Muscle of leg (tissue), 11 donors: ENCODE results near the gene LRRN4CL. TPM values are rescaled to one million over a fixed set of nuclear protein-coding genes. Genes with fewer than 3 reads are reported as not detected.
"Not testable (repeated sequence)": the region's sequence is repeated elsewhere in the genome, so short reads cannot be mapped to it uniquely, and the experiment has no call there.

Experiments used
- DNase-seq: peaks from one replicate; pipeline ENCODE4 v3.0.0; 2013
- H3K27ac ChIP-seq: one replicate; pipeline ENCODE4 v1.5.1; 2013; ENCODE audit warnings: mild to moderate bottlenecking, low read length, control low read depth
- H3K27me3 ChIP-seq: one replicate; pipeline ENCODE4 v1.6.1; 2013; ENCODE audit warnings: low read length; ENCODE audit not compliant: control insufficient read depth, insufficient read depth
- H3K36me3 ChIP-seq: one replicate; pipeline ENCODE4 v1.6.1; 2013; ENCODE audit warnings: low read length; ENCODE audit not compliant: control insufficient read depth, insufficient read depth
- H3K4me1 ChIP-seq: one replicate; pipeline ENCODE4 v1.6.1; 2013; ENCODE audit warnings: low read length; ENCODE audit not compliant: control insufficient read depth, insufficient read depth
- H3K4me3 ChIP-seq: one replicate; pipeline ENCODE4 v1.5.1; 2013; ENCODE audit warnings: low read length, control low read depth
- H3K9me3 ChIP-seq: replicated peaks from 2 replicates; pipeline ENCODE4 v1.6.1; 2013; ENCODE audit warnings: low read depth, low read length; ENCODE audit not compliant: control insufficient read depth
- WGBS: methylation state at CpG from one replicate; pipeline ENCODE4 v1.1.5; 2013; ENCODE audit warnings: missing lambda C conversion rate; ENCODE audit not compliant: insufficient coverage; 5-methylcytosine and 5-hydroxymethylcytosine counted together
- polyA plus RNA-seq, 8 donors: library from polyadenylated mRNA; unstranded; fragments of 120-200 nt; gene quantifications; one replicate each; pipeline versions ENCODE4 v1.2.1 to v1.2.3, GENCODE V29; 2013; ENCODE audit warnings: inconsistent platforms in 1 of 8, low replicate concordance in 1 of 8; ENCODE audit not compliant: insufficient read length in 8 of 8, insufficient read depth in 1 of 8
- total RNA-seq: library from RNA; stranded (reverse); fragments of 120-200 nt; gene quantifications from one replicate; pipeline ENCODE4 v1.2.4, GENCODE V29; 2013

LRRN4CL gene
- total and polyA plus RNA-seq, 9 donors: 13.7 to 31.6 (median 16.8) TPM

DNA sequence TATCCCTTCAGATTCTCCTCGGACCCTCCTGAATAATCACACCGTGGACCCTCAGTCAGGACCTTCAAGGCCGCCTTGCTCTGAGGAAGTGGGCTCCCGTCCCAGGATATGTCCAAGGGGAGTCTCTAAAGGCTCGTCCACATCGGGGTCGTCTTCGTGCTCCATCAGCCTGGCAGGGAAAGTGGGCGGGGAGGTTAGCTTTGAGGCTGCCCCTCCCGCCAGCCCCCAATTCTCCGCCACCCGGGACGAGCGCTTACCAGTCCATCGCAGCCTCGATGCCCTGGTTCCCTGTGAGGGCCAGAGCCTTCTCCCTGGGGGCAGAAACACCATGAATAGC, 10.9 kb downstream of the LRRN4CL start:
- Histone ChIP-seq H3K36me3 (peaks cover 26% of the 10 kb centered on the region), H3K27me3 (no peaks in the 10 kb centered on the region), H3K27ac (peak overlapping the region; percentile 86), H3K4me3 (peak overlapping the region; percentile 96), H3K4me1 (peaks cover 17% of the 10 kb centered on the region), H3K9me3 (no peaks in the 10 kb centered on the region)
- WGBS: 4% methylated on average over 9 of the region's 16 CpGs
- no peak for DNase-seq

DNA sequence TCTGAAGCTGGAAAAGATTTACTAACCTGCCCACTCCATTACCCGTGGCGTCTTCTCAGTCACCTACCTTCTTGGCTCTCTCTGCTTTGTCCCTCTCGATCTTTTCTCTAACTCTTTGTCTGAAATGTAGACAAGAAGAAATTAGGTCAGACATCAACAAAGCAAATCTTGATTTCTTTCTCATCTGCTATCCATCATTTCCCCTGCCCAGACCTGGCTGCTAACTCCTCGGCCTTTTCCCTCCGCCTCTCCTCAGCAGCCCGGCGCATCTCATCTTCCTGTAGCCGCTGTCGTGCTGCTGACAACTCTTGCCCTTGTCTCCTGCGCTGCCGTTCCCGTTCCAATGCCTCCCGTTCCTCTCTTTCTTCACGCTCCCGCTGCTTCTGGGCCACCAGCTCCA, 11.6 kb downstream of the LRRN4CL start:
- 78% methylated on average over 11 of the region's 15 CpGs for WGBS
- H3K36me3 ChIP-seq: peaks cover 32% of the 10 kb centered on the region
- no peak for DNase-seq
- peaks cover 23% of the 10 kb centered on the region for H3K4me1 ChIP-seq
- H3K27me3 ChIP-seq: no peaks in the 10 kb centered on the region
- no peaks in the 10 kb centered on the region for H3K9me3 ChIP-seq
- H3K27ac ChIP-seq: no peak overlapping the region
- H3K4me3 ChIP-seq: peak overlapping the region; percentile 96

DNA sequence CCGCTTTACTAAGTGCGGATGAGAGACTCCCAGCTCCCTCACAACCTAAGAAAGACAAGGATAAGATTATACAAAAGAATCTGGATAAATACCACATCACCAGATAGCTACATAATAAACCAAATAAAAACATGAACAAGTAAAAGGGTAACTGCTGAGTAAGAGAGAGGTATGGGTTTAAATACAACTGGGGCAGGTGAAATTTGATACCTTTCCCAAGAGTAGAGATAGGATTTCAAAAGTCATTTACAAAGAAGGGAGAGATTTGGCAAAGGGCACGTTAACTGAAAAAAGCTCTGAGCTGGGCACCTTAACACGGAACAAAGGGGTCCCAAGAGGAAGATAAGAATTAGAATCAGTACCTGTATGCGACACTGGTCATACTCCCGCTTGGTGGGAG, 12.2 kb downstream of the LRRN4CL start:
- Histone ChIP-seq H3K4me3 (no peak overlapping the region), H3K27ac (no peak overlapping the region), H3K4me1 (peaks cover 28% of the 10 kb centered on the region)

DNA sequence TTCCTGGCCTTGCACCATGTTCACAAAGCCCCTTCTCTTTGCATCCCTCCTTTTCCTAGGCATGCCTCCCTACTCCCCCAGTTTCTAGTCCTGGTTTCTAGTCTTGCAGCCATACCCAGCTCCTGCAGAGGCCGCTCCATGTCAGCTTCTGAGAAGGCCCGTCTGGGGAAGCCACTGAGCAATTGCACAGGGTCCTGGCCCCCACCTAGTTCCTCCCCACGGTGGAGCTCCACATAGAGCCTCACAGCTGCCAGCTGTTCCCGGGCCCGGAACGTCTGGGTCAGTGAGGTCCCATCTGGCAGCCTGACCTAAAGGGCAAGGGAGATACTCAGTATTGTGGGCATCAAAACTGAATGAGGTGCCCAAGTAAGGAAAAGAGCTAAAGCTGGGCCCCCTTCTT, 12.6 kb downstream of the LRRN4CL start:
- DNase-seq: no peak
- Histone ChIP-seq H3K36me3 (peaks cover 32% of the 10 kb centered on the region), H3K27me3 (no peaks in the 10 kb centered on the region), H3K4me1 (peaks cover 29% of the 10 kb centered on the region), H3K27ac (no peak overlapping the region), H3K9me3 (no peaks in the 10 kb centered on the region), H3K4me3 (no peak overlapping the region)
- WGBS: 65% methylated on average over 5 of the region's 6 CpGs

More for the DNA sequence above, 12.2 kb downstream of the LRRN4CL start:
- Histone ChIP-seq H3K27me3 (no peaks in the 10 kb centered on the region), H3K36me3 (peaks cover 32% of the 10 kb centered on the region), H3K9me3 (no peaks in the 10 kb centered on the region)
- DNase-seq: no peak
- 41% methylated on average over 2 of the region's 6 CpGs for WGBS

DNA sequence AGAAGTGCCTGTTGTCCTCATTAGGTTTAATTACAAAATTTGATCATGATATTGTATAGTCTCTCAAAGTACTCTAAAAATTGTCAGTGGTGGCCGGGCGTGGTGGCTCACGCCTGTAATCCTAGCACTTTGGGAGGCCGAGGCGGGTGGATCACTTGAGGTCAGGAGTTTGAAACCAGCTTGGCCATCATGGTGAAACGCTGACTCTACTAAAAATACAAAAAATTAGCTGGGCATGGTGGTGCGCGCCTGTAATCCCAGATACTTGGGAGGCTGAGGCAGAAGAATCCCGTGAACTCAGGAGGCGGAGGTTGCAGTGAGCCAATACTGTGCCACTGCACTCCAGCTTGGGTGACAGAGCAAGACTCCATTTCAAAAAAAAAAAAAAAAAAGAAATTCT, 13.9 kb downstream of the LRRN4CL start:
- H3K4me3 ChIP-seq, H3K9me3 ChIP-seq, DNase-seq, H3K27me3 ChIP-seq, H3K27ac ChIP-seq: not testable (repeated sequence)
- 87% methylated on average over 3 of the region's 10 CpGs for WGBS
- H3K36me3 ChIP-seq: peaks cover 32% of the 10 kb centered on the region
- H3K4me1 ChIP-seq: peaks cover 27% of the 10 kb centered on the region

DNA sequence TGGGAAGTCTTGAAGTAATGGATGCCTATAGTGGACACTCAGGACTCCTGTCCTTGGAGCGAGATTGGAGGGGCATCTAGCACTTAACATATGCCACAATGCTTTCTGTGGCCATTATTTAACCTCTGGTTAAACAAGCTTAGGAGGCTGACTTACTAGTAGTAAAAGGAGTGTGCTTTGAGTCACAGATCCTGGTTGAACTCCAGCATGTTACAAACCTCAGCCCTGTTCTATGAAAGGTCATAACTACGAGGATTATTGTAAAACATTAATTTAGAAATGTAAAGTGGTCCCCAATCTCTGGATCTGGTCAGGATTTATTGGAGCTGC, 16.2 kb downstream of the LRRN4CL start:
- no peak overlapping the region for H3K27ac ChIP-seq
- no peak for DNase-seq
- no CpG with 5 or more reads among the region's 2 CpGs for WGBS
- no peaks in the 10 kb centered on the region for H3K27me3 ChIP-seq
- H3K36me3 ChIP-seq: peaks cover 32% of the 10 kb centered on the region
- H3K4me3 ChIP-seq: no peak overlapping the region
- no peaks in the 10 kb centered on the region for H3K9me3 ChIP-seq
- peaks cover 30% of the 10 kb centered on the region for H3K4me1 ChIP-seq

DNA sequence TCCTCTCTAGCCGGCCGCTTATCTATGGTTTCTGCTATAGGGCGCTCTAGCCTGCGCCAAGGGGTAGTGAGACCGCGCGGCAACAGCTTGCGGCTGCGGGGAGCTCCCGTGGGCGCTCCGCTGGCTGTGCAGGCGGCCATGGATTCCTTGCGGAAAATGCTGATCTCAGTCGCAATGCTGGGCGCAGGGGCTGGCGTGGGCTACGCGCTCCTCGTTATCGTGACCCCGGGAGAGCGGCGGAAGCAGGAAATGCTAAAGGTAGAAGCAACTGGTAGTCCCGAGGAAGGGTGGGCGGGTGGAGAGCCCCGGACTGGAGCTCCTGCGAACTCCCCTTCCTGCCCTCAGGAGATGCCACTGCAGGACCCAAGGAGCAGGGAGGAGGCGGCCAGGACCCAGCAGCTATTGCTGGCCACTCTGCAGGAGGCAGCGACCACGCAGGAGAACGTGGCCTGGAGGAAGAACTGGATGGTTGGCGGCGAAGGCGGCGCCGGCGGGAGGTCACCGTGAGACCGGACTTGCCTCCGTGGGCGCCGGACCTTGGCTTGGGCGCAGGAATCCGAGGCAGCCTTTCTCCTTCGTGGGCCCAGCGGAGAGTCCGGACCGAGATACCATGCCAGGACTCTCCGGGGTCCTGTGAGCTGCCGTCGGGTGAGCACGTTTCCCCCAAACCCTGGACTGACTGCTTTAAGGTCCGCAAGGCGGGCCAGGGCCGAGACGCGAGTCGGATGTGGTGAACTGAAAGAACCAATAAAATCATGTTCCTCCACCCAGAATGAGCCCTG, 17.5 kb downstream of the LRRN4CL start, which contains the start of the genes LBHD1 and UQCC3:
TSS of gene LBHD1 (minus strand) at position 660 of the 782 bp plus-strand sequence. CDS start 2,236 bp downstream, outside the sequence.
TSS of gene UQCC3 (plus strand) at position 66 of the 782 bp plus-strand sequence. CDS start at position 139, 73 bp downstream.
- peaks cover 30% of the 10 kb centered on the region for H3K36me3 ChIP-seq
- under 1% methylated on average over 50 of the region's 59 CpGs for WGBS

DNA sequence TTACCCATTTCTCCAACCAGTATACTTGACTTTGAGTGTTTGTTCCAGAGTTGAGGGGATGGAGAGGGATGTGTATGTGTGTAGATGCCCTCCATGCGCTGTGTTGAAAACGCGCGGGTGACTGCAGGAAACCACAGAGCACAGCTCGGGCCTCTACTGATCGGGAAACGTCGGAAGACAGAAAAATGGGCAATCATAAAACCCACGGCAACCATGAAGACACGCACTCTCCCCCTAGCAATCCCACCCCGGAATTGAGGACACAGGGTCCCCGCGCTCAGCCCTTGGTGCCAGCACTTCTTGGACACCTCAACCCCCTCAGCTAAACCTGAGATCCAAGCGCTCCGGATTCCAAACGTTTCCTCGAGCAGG, 18.1 kb downstream of the LRRN4CL start:
- H3K4me3 ChIP-seq: peak overlapping the region; percentile 77
- peaks cover 35% of the 10 kb centered on the region for H3K4me1 ChIP-seq

More for the DNA sequence above, 17.5 kb downstream of the LRRN4CL start, which contains the start of the genes LBHD1 and UQCC3:
- Histone ChIP-seq H3K4me1 (peaks cover 29% of the 10 kb centered on the region), H3K27me3 (no peaks in the 10 kb centered on the region), H3K9me3 (no peaks in the 10 kb centered on the region), H3K4me3 (peak within 1 kb of the TSS; percentile 77), H3K27ac (peak within 1 kb of the TSS; percentile 96)
- DNase-seq: peak; percentile 94

DNA sequence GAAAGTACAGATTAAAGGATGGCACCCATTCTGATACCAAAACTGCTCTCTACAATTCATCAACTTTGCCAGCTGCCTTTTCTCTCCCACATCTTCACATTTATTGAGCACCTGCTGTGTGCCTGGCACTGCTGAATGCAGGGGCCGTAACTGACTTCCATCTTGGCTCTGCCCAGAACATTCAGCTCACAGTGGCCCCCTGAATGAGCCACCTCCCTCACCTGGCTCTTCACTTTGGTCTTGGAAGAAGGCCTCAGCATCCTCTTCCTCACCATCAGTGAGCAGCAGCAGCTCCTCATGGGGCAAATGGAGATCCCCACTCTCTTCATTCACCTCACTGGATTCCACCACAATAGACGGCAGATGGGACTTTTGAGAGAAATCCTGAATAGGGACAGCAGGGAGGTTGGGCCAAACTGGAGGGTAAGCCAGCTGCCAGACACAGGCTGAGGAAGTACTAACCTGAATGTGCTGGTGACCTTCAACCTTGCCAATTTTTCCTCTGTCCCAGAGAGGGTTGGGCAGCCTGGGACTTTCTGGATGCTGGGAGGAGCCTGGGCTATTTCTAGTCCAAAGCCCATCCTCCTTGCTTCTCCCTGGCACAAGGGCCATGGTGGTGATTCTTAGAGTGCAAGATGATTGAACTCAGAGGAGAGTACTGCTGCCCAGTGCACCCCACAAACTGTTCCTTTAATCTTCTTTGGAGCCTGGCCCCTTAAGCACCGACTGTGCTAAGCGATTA, 19.7 kb downstream of the LRRN4CL start:
- 78% methylated on average over 1 of the region's 4 CpGs for WGBS
- H3K4me1 ChIP-seq: peaks cover 39% of the 10 kb centered on the region

More for the DNA sequence above, 18.1 kb downstream of the LRRN4CL start:
- peak overlapping the region; percentile 96 for H3K27ac ChIP-seq
- WGBS: 0% methylated on average over 8 of the region's 17 CpGs
- no peak for DNase-seq
- H3K27me3 ChIP-seq: no peaks in the 10 kb centered on the region
- no peaks in the 10 kb centered on the region for H3K9me3 ChIP-seq
- peaks cover 30% of the 10 kb centered on the region for H3K36me3 ChIP-seq

DNA sequence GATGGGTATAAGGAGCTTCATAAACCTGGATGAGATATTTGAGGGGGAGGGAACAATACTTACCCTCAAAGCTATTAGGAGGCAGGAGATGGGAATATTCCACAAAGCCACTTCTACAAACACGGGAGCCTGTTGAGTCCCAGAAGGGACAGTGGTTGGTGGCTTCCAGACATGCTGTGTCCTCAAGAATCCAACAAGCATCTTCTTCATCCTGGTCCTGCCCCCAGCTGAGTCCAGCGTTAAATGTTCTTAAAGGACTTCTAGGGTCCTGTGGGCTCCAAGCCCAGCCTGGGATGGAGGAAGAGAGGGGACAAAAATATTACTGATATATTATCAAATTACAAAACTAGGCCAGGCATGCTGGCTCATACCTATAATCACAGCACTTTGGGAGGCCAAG, 21.9 kb downstream of the LRRN4CL start:
- Histone ChIP-seq H3K27ac (no peak overlapping the region), H3K27me3 (no peaks in the 10 kb centered on the region), H3K9me3 (no peaks in the 10 kb centered on the region), H3K36me3 (peaks cover 23% of the 10 kb centered on the region), H3K4me1 (peaks cover 32% of the 10 kb centered on the region), H3K4me3 (no peak overlapping the region)
- WGBS: no CpG with 5 or more reads among the region's 2 CpGs
- DNase-seq: no peak

More for the DNA sequence above, 19.7 kb downstream of the LRRN4CL start:
- no peak overlapping the region for H3K27ac ChIP-seq
- DNase-seq: no peak
- H3K36me3 ChIP-seq: peaks cover 29% of the 10 kb centered on the region
- H3K9me3 ChIP-seq: no peaks in the 10 kb centered on the region
- H3K4me3 ChIP-seq: no peak overlapping the region
- no peaks in the 10 kb centered on the region for H3K27me3 ChIP-seq
